OCI-LY7 (cell line): Measurements from ENCODE around the gene CDK7.

Experiments used
- CTCF ChIP-seq: fragments of 200-600 bp; sonication (generic); conservative IDR thresholded peaks from 2 replicates; pipeline ENCODE4 v1.5.1; 2014; ENCODE audit warnings: mild to moderate bottlenecking, antibody characterized with exemption, low read length, moderate library complexity, mixed read lengths
- EZH2phosphoT487 ChIP-seq: fragments of 200-600 bp; sonication (generic); IDR thresholded peaks from 2 replicates; pipeline ENCODE4 v1.6.1; 2018; ENCODE audit warnings: low read depth, borderline replicate concordance, mild to moderate bottlenecking, mixed run types, antibody characterized with exemption, low read length, moderate library complexity, mixed read lengths

GRCh38 chr5:69276422-69277174, 41.9 kb downstream of the CDK7 start:
- no peak for TF ChIP-seq CTCF
- TF ChIP-seq EZH2phosphoT487, result no peak
